RPMI7951 (cell line): ENCODE data around the gene CRK. TPM values are rescaled to one million over a fixed set of nuclear protein-coding genes. Genes with fewer than 3 reads are reported as not detected.

Experiments
- DNase-seq: peaks from one replicate; pipeline ENCODE4 v3.0.0-alpha.2; 2012; ENCODE audit warnings: low read depth
- total RNA-seq: library from RNA; depleted of rRNA; stranded (reverse); fragments of >200 nt; shearing (Covaris generic); gene quantifications from 2 replicates; pipeline ENCODE4 v1.2.3, GENCODE V29; 2014

The CRK gene
- total RNA-seq, 1 experiment from 2014 or later, result 67.6 TPM

DNA sequence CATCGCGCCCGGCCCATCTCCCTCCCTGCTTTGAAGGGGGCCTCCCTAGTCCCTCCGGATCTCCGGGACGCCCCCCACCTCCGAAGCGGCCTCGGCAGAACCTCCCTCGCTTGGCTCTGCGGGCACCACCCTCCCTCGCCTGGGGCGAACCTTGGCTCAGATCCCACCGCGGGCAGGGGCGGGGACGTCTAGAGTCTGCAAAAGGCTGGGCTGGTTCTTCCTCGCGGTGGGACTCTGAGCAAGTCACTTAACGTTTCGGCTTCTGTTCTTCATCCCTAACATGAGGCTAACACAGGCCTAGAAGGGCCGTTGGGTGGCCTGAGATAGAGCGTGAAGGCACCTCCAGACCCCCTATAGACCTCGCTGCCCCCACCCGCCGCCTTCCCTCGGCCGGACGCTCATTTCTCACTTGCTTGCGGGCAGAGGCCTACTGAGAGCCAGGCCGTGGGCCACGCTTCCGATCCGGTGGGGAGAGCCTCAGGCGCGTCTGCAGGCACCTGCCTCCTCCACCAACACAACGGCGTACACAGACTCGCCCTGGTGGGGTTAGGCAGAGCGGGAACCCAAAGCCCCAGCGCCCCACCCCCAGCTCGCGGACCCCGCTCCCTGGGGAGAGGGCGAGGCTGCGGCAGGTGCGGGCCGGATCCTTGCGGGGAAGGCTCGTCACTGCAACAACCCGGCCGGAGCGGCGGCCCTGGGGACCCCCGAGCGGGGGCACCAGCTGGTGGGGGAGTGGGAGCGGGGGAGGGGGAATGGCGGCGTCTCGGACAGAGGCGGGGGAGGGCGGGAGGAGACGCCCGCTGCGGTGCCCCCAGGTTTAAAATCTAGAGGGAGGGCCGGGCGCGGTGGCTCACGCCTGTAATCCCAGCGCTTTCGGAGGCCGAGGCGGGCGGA is 31.0 kb upstream of the CRK start:
- peak; percentile 26 for DNase-seq

DNA sequence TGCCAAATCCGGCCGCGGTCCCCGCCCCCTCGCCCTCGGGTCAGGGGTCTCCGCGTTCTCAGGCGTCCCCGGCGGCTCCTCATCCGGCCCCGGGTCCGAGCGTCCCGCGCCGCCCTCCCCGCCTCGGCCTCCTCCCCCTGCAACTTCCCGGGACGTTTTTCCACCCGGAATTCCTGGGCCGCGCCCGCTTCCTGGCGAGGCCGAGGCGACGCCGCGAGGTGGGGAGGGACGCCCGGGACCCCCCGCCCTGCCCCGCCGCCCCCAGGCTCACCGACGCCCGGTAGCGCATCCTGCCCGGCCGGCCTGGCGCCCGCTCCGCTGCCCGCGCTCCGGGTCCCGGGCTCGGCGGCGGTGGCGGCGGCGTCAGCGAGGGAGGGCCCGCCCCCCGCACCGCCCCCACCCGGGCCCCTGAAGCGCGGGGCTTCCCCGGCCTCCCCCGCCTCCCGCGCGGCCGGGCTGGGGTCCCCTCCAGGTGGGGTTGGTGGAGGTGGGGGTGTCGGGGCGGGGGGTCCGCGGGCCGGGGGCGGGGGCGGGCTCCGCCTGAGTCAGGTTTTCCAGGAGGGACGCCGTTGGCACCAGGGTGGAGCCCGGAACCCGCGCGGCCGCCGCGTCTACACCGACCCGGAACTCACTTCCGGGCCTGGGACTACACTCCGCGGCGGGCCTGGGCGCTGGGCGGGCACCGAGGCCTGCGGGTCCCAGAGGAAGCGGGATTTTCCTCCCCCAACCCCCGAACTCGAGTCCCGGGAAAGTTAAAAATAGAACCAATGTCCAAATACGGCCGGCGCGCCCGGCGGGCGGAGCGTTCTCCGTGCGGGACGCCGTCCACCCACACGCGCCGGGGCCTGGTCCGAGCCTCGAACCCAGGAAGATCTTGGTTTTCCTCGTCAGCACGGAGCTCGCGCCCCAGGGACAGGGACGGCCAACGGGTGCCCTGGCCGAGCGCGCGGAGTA is 29.7 kb upstream of the CRK start:
- peak; percentile 59 for DNase-seq

DNA sequence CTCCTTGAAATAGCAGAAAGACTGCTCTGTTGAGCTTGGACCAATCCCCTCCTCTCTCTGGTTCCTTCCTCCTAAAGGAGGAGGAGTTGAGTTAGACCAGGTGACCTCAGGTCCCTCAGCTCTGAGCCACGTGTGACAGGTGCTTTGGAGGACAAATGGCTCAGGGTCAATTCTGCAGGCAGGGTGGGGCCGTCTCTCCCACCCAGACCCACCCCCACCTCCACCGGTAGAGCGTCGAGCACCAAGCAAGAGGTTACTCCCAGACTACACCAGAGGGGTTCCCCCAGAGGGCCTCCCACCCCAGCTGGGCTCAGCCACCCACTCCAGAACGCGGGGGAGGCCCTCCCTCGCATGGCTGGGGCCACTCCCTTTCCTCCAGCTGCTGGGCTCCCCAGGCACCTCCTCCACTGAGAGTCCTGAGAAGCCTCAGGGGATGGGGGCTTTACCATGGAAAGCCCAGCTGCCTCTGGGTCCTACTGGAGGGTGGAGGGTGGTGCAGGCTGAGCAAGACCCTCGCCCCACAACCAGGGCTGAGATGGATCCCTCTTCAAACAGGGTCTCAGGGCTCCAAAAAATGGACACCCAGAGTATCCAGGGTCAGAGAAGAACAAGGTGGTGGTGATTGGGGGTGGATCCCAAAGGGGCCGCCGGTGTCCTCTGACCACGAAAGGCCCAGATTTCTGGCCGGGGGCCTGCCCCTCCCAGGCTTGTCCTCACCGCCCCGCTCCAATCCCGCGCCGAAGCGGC is 28.8 kb upstream of the CRK start:
- DNase-seq, result peak; percentile 56

DNA sequence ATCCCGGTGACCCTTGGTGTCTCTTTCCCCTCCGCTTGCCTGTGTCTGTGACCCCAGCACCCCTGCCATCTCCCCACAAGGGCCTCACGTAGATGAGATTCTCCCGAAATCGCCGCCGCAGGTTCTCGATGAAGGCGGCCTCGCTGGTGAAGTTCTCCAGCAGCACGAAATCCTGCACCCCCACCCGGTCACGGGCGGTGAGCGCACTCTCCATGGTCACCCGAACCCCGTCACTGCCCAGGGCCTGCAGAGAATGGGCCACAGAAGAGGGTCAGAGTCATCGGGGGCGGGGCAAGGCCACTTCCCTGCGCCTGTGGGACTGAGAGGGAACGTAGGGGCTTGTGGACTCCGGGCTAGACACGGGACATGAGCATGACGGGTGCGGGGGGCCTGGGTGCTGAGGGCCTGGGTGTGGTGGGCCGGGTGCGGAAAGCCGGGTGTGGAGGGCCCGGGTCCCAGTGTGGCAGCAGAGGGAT is 28.1 kb upstream of the CRK start:
- DNase-seq, result no peak

DNA sequence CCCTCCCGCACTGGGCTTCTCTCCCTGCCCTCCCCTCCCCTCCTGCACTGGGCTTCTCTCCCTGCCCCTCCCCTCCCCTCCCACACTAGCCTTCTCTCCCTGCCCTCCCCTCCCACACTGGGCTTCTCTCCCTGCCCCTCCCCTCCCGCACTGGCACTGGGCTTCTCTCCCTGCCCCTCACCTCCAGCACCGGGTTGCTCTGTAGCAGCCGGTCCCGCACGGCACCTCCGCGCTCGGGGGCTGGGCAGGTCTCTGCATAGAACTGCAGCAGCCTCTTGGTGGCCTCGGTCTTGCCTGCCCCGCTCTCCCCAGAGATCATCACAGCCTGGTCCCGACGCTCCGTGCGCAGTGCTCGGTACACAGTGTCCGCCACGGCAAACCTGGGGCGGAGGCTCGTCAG is 26.6 kb upstream of the CRK start:
- no peak for DNase-seq

DNA sequence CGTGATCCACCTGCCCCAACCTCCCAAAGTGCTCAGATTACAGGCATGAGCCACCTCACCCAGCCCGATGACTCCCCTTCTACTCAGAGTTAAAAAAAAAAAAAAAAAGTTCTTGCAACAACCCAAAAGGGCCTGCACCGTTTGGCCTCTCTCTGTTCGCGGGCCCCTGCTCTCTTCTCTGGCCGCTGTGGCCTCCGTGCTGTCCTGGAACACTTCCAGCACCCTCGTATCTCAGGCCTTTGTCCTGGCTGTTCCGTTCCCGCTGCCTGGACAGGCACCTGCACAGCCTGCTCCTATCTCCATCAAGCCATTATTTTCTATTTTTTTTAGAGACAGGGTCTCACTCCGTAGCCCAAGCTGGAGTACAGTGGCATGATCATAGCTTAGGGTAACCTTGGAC is 25.7 kb upstream of the CRK start:
- no peak for DNase-seq

DNA sequence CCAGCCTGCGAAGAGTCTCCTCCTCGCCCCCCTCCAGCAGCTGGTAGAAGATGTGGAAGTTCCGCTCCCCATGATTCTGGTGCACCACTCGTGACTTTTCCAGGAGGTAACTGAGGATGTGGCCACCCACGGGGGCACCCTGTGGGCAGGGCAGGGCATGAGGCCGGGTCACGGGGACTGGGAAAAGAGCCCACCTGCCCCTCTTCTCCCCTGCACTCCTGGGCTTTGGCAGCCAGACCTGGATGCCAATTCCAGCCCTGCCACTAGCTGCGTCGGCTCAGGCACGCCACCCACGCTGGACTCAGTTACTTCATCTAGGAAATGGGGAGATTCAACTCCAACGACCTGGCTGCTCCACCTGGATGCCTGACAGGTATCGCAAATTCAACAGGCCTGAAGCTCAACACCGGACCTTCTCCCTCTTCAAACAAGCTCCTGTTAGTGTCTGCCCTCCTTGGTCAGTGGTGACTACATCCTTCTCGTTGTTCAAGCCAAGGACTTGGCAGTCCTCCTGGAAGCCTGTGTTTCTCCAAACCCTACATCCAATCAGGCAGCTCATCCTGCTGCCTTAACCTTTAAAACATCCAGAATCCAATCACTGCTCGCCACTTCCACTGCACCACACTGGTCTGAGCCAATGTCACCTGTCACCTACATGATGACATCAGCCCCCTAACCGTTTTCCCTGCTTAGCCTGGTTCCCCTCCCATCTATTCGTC is 24.9 kb upstream of the CRK start:
- no peak for DNase-seq

DNA sequence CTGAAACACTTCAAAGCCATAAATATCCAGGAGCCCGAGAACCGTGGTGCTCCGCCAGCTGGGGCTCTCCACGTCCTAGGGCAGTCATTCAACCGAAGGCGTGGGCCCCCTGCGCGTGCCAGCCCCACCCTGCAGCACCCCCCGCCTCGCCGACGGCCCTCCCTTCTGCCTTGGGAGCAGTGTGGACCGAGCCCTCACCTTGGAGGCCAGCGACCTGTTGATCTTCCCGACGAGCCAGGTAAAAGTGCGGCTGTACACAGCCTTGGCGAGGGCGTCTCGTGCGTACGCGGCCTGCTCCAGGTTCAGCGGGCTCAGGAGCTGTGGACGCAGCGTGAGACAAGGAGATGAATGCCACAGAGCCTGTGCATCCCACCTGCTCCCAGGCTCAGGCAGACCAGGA is 22.4 kb upstream of the CRK start:
- DNase-seq, result no peak

DNA sequence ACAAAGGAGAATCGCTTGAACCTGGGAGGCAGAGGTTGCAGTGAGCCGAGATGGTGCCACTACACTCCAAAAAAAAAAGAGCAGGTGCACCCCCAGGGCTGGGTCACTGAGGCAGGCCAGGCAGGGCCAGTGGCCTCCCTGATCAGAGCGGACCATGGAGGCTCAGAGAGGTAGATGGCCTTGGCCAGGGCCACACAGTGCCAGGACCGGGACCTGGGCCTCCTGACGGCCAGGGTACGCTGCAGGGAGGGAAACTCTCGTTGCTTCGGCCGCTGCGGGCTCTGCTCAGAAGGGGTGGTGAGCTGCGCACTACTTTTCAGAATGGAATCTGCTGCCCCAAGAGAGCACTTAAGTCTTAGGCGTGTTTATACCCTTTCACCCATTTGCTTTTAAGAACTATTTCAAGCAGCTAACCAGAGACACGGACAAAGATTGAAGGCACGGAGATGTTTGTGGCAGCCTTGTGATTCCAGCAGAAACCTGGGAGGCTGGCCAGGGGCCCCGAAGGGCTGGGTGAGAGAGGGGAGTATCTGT is 19.4 kb upstream of the CRK start:
- DNase-seq, result no peak

DNA sequence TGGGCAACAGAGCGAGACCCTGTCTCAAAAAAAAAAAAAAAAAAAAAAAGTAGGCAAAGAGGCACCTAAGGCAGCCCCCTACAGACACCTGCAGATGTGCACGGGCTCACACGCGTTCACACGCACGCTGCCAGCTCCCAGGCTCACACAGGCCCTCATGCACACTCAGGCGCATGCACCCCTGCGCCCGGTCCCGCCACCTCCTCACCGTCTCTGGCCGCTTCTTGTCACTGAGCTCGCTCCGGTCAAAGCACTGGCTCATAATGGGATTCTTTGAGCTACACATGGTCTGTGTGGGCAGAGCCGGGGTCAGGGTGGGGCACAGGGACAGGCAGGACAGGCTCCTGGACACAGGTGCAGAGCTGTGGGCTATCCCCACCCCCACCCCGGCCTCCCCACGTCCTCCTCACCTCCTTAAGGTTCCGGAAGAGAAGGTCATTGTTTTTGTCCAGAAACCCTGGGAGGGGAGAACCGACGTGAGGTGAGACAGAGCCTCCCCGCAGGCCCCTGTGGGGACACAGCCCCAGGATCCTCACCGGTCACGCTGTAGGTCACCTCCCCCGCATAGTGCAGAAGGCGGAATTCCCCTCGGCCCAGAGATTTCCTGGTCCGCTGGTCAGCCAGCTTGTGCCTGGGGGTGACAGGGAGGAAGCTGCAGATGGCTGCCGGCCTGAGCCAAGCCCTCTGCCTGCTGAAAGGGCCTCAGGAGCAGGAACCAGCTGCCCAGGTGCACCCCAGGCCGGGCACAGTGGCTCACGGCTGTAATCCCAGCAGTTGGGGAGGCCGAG is 18.6 kb upstream of the CRK start:
- DNase-seq, result no peak

DNA sequence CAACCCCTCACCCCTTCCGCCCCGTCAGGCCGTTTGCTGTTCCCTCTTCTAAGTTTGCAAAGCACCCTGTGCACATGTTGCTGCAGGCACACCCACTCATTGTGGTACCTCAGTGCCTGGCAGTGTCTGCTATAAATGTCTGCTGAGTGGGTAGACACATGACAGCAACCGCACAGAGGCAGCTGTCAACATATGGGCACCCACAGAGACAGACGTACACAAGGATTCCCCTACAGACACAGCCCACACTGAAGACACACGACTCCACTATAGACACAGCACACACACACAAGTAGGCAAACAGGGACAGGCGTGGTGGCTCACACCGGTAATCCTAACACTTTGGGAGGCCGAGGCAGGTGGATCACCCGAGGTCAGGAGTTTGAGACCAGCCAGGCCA is 17.8 kb upstream of the CRK start:
- DNase-seq, result no peak

DNA sequence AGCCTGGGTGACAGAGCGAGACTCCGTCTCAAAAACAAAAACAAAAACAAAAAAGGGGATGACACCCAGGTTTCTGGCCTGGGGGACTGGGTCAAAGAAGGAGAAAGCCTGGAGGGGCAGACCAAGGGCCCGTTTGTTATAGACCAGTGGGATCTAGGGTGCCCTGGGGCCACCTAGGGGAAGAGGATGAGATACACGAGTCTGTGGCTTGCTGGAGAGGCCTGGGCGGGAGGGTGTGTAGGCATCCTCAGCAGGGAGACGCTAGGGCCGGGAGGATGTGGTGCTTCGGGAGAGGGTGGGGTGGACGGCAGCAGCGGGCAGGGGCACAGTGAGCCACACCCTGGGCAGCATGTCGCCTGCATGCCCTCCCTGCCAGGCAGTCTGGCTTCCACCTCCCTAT is 17.1 kb upstream of the CRK start:
- no peak for DNase-seq

DNA sequence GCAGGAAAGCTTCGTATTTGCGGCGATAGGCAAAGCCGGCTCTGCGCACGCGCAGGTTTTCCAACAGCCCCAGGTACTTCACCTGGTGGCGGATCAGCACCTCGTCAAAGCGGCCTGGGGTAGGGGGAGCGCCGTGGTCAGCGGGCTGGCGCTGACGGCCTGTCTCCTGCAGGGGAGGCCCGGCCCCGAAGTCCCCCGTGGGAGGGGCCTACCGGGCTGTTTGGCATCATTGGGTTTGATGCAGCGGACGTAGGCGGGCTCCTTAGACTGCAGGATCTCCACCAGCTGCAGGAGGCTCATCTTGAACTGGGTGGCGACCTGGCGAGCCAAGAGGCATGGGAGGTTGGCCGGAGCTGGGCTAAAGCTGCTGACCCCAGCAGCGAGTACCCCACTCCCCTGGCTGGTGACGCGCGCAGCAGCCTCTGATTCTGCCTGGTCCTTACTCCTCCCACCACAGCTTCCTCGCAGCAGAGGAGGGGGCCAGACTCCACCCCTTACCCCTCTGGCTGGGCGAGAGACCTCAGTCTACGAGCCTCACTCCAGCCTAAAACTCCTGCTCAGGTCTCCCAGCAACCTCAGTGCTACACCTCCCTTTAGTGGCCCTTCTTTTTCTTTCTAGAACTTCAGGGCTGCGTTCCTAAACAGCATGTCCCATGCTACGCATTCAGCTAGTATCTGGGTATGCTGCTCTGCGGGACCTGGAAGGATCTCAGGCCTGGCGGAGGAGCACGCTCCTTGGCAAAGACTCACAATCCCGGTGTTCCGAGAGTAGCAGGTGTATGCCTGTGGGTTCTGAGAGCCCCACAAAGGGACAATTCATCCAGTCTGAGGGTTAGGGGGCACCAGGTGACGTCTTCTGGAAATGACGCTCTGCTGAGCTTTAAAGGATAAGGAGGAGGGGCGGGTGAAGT is 16.1 kb upstream of the CRK start:
- no peak for DNase-seq

DNA sequence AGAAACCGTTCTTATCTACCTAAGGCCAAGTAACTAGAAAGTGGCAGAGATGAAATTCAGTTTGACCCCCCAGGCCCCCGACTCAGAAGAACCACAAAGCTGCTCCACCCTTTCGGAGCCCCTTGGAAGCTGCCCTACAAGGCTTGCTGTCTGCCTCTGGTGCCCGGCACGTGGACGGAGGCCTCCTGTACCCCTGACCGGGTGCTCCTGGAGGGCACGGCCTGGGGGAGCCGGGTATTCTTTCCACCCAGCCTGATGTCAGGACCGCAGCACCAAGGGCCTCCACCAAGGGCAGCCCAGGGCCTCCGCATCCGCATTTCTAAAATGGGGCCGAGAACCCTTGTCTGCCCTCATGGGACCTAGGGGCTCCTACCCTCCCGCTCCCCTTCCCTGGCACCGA is 15.5 kb upstream of the CRK start:
- no peak for DNase-seq

DNA sequence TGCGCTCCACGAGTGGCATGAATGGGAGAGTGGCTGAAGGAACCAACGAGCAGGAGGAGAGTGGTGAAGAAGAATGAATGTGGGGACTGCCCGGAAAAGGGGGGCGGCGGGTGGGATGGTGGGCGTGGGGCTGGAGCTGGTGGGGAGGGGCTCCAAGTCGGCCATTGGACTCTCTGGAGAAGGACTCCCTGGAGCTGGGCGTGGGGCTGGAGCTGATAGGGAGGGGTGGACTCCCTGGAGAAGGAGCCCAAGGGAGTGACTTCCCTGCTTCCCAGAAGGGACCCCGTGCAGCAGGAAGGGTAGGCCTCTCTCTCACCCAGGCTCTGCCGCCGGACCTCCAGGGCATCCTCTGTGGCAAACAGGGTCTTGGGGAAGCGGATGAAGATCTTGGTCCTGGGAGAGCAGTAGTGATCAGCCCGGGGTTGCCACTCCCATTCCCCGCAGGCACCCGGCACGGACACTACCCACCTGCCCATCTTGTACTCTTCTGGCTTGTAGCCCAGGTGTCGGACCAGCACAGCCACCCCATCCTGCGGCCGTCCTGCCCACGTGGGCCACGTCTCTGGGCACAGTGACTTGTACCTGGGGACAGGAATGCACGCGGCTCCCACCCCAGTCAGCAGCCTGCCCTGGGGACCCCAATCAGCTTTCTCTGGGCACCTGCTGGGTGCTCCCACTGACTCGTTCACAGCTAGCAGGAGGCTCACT is 14.9 kb upstream of the CRK start:
- no peak for DNase-seq

DNA sequence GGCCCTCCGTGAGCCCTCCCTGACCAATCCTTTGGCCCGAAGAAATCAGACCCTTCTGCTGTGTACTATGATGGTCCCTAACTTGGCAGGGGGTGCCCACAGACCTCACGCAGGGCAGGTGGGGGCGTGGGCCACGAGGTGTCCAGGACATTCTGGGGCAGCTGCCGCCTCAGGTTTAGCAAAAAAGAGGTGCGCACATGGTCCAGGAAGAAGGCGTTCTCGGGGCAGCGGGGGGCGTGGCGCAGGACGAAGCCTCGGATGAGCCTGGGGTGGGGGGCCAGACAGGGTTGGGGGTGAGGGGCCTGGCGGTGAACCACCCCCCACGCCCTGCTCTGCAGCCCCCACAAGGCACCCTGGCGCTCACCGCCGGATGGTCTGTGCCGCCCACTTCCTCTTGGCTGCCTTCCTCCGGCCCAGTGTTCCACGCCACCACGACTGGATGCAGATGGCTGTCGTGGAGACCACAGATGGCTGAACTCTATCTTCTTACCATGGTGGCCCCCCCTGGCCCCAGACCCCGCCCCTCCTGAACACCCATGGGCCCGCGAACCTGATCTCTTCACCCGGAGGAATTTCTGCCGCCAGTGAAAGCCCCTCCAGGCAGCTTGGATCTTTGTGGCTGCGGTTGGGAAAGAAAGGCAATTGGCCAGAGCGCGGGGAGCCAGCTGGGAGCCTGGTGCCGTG is 14.2 kb upstream of the CRK start:
- DNase-seq, result no peak

DNA sequence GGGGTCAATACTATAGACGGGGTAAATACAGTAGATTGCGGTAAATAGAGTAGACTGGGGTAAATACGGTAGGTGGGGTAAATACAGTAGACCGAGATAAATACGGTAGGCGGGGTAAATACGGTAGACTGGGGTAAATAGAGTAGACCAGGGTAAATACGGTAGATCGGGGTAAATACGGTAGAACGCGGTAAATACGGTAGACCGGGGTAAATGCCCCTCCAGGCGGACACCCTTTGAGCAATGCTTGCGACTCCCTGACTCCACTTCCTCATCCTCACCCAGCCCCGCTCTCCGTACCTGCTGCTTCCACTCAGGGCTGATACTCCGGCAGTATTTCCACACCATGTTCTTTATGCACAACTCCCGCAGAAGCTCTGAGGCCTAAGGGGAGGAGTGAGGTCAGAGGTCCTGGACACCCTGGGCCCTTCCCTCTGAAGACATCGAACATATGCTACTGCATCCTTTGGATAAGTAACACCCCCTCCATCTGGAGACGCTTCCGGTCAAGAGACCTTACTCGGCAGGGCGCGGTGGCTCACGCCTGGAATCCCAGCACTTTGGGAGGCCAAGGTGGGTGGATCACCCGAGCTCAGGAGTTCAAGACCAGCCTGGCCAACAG is 13.3 kb upstream of the CRK start:
- no peak for DNase-seq
